NT2/D1 (cell line): ENCODE results near the gene LARP1.

Experiments used
- DNase-seq: peaks from one replicate; pipeline ENCODE4 v3.0.0-alpha.2; 2011; ENCODE audit warnings: low read depth, low spot score
- H3K27me3 ChIP-seq: 2 replicates; pipeline ENCODE4 v1.6.0; 2011; ENCODE audit warnings: mild to moderate bottlenecking; ENCODE audit not compliant: insufficient read length, insufficient read depth
- H3K36me3 ChIP-seq: 2 replicates; pipeline ENCODE4 v1.6.1; 2011; ENCODE audit warnings: mild to moderate bottlenecking, low read length, mixed read lengths; ENCODE audit not compliant: insufficient read depth, insufficient read length
- H3K4me1 ChIP-seq: 2 replicates; pipeline ENCODE4 v1.5.1; 2011; ENCODE audit not compliant: insufficient read depth, insufficient read length
- H3K4me3 ChIP-seq: 2 replicates; pipeline ENCODE4 v1.5.1; 2011; ENCODE audit warnings: low read depth; ENCODE audit not compliant: insufficient read length
- H3K9ac ChIP-seq: 2 replicates; pipeline ENCODE4 v1.6.0; 2011; ENCODE audit warnings: low read depth; ENCODE audit not compliant: insufficient read length
- H3K9me3 ChIP-seq: 2 replicates; pipeline ENCODE4 v1.5.1; 2011; ENCODE audit warnings: mild to moderate bottlenecking, low read length; ENCODE audit not compliant: insufficient read depth
- SUZ12 ChIP-seq: IDR thresholded peaks from 2 replicates; pipeline ENCODE4 v1.6.1; 2011; ENCODE audit not compliant: insufficient read length, insufficient read depth; ENCODE audit errors: extremely low read depth
- YY1 ChIP-seq: IDR thresholded peaks from 2 replicates; pipeline ENCODE4 v1.6.1; 2011; ENCODE audit not compliant: insufficient read length, insufficient read depth
- ZNF274 ChIP-seq: IDR thresholded peaks from 2 replicates; pipeline ENCODE4 v1.6.1; 2011; ENCODE audit warnings: mild to moderate bottlenecking, low read depth, low read length

The LARP1 gene

DNA sequence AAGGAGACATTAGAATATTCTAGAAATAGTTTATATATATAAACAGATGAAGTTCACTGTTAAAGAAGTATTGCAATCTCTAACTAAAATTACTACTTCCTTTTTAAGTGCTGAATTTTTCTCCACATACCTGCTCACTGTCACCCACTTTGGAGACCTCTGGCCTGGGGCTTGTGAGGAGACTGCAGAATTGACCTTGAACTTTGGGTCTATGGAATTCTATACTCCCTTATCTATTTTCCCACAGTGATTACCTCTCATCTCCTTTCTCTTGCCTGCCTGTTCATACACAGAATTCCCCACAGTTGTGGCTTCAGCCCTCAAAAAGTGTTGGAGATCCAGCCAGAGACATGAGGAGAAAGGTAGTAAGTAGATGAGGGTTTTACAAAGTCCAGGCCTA is 45.4 kb downstream of the LARP1 start:
- H3K4me3 ChIP-seq: no peak overlapping the region
- peaks cover 3% of the 10 kb centered on the region for H3K4me1 ChIP-seq
- TF ChIP-seq ZNF274 (no peak), YY1 (no peak), SUZ12 (no peak)
- H3K27me3 ChIP-seq: no peaks in the 10 kb centered on the region
- H3K9me3 ChIP-seq: no peaks in the 10 kb centered on the region
- H3K9ac ChIP-seq: no peak overlapping the region
- DNase-seq: no peak
- H3K36me3 ChIP-seq: peaks cover 88% of the 10 kb centered on the region

DNA sequence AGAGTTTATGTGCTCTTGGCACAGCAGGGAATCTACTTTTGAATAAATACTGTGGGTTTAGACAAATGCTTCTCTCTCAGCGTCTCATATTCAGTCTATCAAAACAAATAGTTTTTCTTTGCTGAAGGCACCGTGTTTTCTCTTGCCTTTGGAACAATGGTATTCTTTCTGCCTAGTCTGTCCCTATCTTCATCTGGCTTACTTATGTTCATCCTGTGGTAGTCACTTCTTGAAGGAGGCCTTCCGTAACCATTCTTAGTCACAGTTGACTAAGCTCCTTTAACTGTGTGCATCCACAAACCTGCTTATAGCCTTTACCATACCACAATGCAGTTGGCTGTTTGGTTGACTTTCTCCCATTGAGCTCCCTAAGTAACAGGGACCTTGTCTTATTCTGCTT is 45.9 kb downstream of the LARP1 start:
- TF ChIP-seq SUZ12 (no peak), YY1 (no peak), ZNF274 (no peak)
- H3K36me3 ChIP-seq: peaks cover 93% of the 10 kb centered on the region
- H3K4me1 ChIP-seq: peaks cover 3% of the 10 kb centered on the region
- no peaks in the 10 kb centered on the region for H3K9me3 ChIP-seq
- H3K4me3 ChIP-seq: no peak overlapping the region
- H3K27me3 ChIP-seq: no peaks in the 10 kb centered on the region
- no peak overlapping the region for H3K9ac ChIP-seq
- DNase-seq: no peak

DNA sequence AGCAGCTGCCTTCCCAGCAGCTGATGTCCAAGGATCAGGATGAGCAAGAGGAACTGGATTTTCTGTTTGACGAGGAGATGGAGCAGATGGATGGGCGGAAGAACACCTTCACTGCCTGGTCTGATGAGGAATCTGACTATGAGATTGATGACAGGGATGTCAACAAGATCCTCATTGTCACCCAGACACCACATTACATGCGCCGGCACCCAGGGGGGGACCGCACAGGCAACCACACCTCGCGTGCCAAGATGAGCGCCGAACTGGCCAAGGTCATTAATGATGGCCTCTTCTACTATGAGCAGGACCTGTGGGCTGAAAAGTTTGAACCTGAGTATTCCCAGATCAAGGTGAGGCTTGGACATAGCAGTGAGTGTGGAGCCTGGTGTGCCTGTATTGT is 46.9 kb downstream of the LARP1 start:
- peaks cover 3% of the 10 kb centered on the region for H3K4me1 ChIP-seq
- H3K9me3 ChIP-seq: no peaks in the 10 kb centered on the region
- no peaks in the 10 kb centered on the region for H3K27me3 ChIP-seq
- H3K4me3 ChIP-seq: no peak overlapping the region
- H3K9ac ChIP-seq: no peak overlapping the region
- TF ChIP-seq ZNF274: no peak
- no peak for TF ChIP-seq YY1
- TF ChIP-seq SUZ12: no peak
- H3K36me3 ChIP-seq: peaks cover 93% of the 10 kb centered on the region
- DNase-seq: no peak

DNA sequence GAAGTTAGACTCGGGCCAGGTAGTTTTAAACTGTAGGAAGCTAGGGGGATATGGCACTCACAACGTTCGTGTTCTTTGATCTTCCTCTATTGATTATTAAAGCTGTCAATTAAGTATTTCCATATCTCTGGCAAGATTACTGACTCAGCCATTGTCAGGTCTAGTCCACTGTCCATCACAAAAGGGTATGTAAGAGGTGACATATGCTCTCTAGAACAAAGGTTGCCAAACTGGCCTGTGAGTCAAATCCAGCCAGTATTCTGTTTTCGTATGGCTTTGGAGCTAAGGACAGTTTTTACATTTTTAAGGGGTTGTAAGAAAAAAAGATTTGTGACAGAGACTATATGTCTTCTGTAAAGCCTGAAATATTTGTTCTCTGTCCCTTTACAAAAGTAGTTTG is 51.0 kb downstream of the LARP1 start:
- H3K4me1 ChIP-seq: no peaks in the 10 kb centered on the region
- H3K9ac ChIP-seq: no peak overlapping the region
- no peak for TF ChIP-seq ZNF274
- TF ChIP-seq YY1: no peak
- TF ChIP-seq SUZ12: no peak
- H3K27me3 ChIP-seq: no peaks in the 10 kb centered on the region
- H3K9me3 ChIP-seq: no peaks in the 10 kb centered on the region
- no peak for DNase-seq
- H3K4me3 ChIP-seq: no peak overlapping the region
- peaks cover 86% of the 10 kb centered on the region for H3K36me3 ChIP-seq

DNA sequence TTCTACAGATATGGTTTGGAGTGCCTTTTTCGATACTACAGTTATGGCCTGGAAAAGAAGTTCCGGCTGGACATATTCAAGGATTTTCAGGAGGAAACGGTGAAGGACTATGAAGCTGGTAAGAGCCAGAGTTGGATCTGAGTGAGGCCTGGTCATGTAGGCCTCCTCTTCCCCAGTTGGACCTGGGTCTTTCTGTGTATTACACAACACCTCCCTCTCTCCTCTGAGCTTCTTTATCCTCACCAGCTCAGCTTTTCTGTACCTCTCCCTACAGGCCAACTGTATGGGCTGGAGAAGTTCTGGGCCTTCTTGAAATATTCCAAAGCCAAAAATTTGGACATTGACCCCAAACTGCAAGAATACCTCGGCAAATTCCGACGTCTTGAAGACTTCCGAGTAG is 56.1 kb downstream of the LARP1 start:
- Histone ChIP-seq H3K4me1 (no peaks in the 10 kb centered on the region), H3K36me3 (peaks cover 81% of the 10 kb centered on the region), H3K9me3 (no peaks in the 10 kb centered on the region), H3K27me3 (no peaks in the 10 kb centered on the region), H3K4me3 (no peak overlapping the region), H3K9ac (no peak overlapping the region)
- DNase-seq: no peak
- TF ChIP-seq ZNF274 (no peak), SUZ12 (no peak)

DNA sequence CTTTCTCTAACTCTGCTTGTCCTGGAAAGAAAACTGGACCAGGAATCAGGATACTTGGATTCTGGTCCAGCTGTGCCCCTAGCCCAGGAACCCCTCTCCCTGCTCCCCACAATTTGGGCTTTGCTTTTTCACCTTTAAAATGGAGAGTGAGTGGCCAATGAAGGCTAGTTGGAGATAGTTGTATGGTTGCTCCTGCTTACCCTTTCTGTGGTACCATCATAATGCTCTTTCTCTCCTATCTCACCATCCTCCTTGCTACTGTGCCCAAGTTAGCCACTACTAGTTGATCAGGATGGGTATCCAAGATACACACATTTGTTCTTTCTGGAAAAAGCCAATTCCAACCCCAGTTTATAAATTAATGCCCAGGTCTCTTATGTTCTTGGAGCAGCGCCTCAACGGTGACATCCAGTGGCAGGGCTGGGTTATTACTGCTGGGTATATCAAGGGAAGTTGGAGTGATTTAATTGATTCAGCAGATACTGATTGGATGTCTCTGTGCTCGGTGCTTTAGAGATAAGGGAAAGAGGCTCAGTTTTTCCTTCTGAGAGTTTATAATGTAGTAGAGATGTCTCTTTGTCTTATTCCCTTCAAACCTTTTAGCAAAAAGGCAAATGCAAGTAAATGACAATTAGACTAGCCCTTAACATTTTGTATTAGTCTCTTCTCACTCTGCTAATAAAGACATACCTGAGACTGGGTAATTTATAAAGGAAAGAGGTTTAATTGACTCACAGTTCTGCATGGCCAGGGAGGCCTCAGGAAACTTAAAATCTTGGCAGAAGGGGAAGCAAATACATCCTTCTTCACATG is 56.7 kb downstream of the LARP1 start:
- Histone ChIP-seq H3K27me3 (no peaks in the 10 kb centered on the region), H3K4me3 (no peak overlapping the region), H3K4me1 (peaks cover 3% of the 10 kb centered on the region), H3K9ac (no peak overlapping the region), H3K9me3 (no peaks in the 10 kb centered on the region), H3K36me3 (peaks cover 81% of the 10 kb centered on the region)
- DNase-seq: peak; percentile 13
- TF ChIP-seq ZNF274: no peak
- no peak for TF ChIP-seq YY1
- no peak for TF ChIP-seq SUZ12

DNA sequence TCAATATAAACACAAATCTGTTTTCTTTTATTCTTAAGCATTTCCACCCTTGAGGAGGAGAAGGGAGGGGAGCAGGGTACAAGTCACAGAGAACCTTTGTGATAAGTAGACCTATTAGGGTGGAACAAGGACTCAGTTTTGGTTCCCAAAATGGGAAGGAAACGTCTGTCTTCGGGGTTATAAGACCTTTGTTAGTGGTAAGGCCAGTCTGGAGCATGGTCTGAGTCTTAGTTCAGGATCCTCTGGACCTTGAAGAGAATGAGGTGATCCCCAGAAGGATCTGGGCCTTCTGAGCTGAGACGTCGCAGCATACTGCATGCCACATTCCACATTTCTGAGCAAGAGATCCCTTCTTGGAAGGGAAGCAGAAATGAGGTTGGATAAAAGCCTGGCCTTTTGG is 58.0 kb downstream of the LARP1 start:
- Histone ChIP-seq H3K4me1 (peaks cover 3% of the 10 kb centered on the region), H3K4me3 (no peak overlapping the region), H3K36me3 (peaks cover 82% of the 10 kb centered on the region), H3K9ac (no peak overlapping the region), H3K9me3 (no peaks in the 10 kb centered on the region), H3K27me3 (no peaks in the 10 kb centered on the region)
- no peak for TF ChIP-seq SUZ12
- no peak for TF ChIP-seq YY1
- TF ChIP-seq ZNF274: no peak
- DNase-seq: no peak
